ENCODE measurements around the gene NOL4L.
A peak's percentile ranks its signal among the peaks of the same experiment; 100 is the strongest.

The NOL4L gene

GRCh38 chr20:32448306-32449056 is 136.7 kb downstream of the NOL4L start:
- DNase-seq (ENCODE audit: low read depth), result no peak
- H3K4me3 ChIP-seq (ENCODE audit: low read depth, low read length), result no peak overlapping the region
- TF ChIP-seq MAX (IDR thresholded peaks at IDR 0.05; ENCODE audit: low read depth, low read length), result no peak
- no peak for TF ChIP-seq POLR2A (IDR thresholded peaks at IDR 0.05; ENCODE audit: extremely low read depth, insufficient read length)
- no peak for TF ChIP-seq MYC (IDR thresholded peaks at IDR 0.05; ENCODE audit: low read depth, low read length)
- no peak for TF ChIP-seq CTCF (IDR thresholded peaks at IDR 0.05; ENCODE audit: low read depth, low read length)

- no peak overlapping the region for H3K4me3 ChIP-seq (ENCODE audit: low read depth, low read length)
- DNase-seq (ENCODE audit: low read depth), result no peak
- TF ChIP-seq MAX (IDR thresholded peaks at IDR 0.05; ENCODE audit: low read depth, low read length) (no peak), CTCF (IDR thresholded peaks at IDR 0.05; ENCODE audit: low read depth, low read length) (no peak), MYC (IDR thresholded peaks at IDR 0.05; ENCODE audit: low read depth, low read length) (no peak), POLR2A (IDR thresholded peaks at IDR 0.05; ENCODE audit: extremely low read depth, insufficient read length) (no peak)
These were observed 137.8 kb downstream of the NOL4L start for GRCh38 chr20:32447136-32448027.

- H3K4me3 ChIP-seq (ENCODE audit: low read depth, low read length), result no peak overlapping the region
- TF ChIP-seq MAX (IDR thresholded peaks at IDR 0.05; ENCODE audit: low read depth, low read length), result no peak
- no peak for TF ChIP-seq CTCF (IDR thresholded peaks at IDR 0.05; ENCODE audit: low read depth, low read length)
- DNase-seq (ENCODE audit: low read depth), result no peak
These were observed 138.6 kb downstream of the NOL4L start for GRCh38 chr20:32446301-32447100.

GRCh38 chr20:32445539-32446273 is 139.4 kb downstream of the NOL4L start:
- no peak for TF ChIP-seq MAX (IDR thresholded peaks at IDR 0.05; ENCODE audit: low read depth, low read length)
- no peak for TF ChIP-seq POLR2A (IDR thresholded peaks at IDR 0.05; ENCODE audit: extremely low read depth, insufficient read length)
- no peak for TF ChIP-seq CTCF (IDR thresholded peaks at IDR 0.05; ENCODE audit: low read depth, low read length)
- TF ChIP-seq MYC (IDR thresholded peaks at IDR 0.05; ENCODE audit: low read depth, low read length), result no peak
- peak; percentile 87 for DNase-seq (ENCODE audit: low read depth)
- no peak overlapping the region for H3K4me3 ChIP-seq (ENCODE audit: low read depth, low read length)

Measured in NB4 (cell line).